ENCODE data around the gene EIF3D. TPM values are rescaled to one million over a fixed set of nuclear protein-coding genes. Genes with fewer than 3 reads are reported as not detected.
A peak's percentile ranks its signal among the peaks of the same experiment; 100 is the strongest.

The EIF3D gene
- total RNA-seq, 1 experiment from 2014 or later, result 481 TPM

- H3K9ac ChIP-seq (ENCODE audit: low read length), result no peak overlapping the region
- no peaks in the 10 kb centered on the region for H3K9me2 ChIP-seq (replicated peaks; ENCODE audit: insufficient read depth, low read length)
- H3K4me1 ChIP-seq (ENCODE audit: low read length), result peaks cover 16% of the 10 kb centered on the region
- no peak overlapping the region for H2AFZ ChIP-seq (ENCODE audit: low read length)
- H3K4me2 ChIP-seq (ENCODE audit: low read depth, low read length, poor library complexity, severe bottlenecking), result no peak overlapping the region
- no peak overlapping the region for H3K4me3 ChIP-seq (ENCODE audit: low read length)
- H3K9me3 ChIP-seq (ENCODE audit: low read length), result no peaks in the 10 kb centered on the region
- H3K27me3 ChIP-seq (ENCODE audit: low read length), result no peaks in the 10 kb centered on the region
- peaks cover 21% of the 10 kb centered on the region for H4K20me1 ChIP-seq (ENCODE audit: insufficient read depth, low read depth, low read length)
- 0 out of 2 replicates have a peak, but pooled peaks cover 3% of the 10 kb centered on the region for H3K79me2 ChIP-seq (ENCODE audit: low read length)
- DNase-seq, result no peak
- H3K27ac ChIP-seq (ENCODE audit: low read length), result no peak overlapping the region
- H3K36me3 ChIP-seq (ENCODE audit: insufficient read depth, low read length), result peaks cover 40% of the 10 kb centered on the region
Measured at GRCh38 chr22:36510384-36510783, 18.6 kb downstream of the EIF3D start.

GRCh38 chr22:36507518-36508010 lies 21.4 kb downstream of the EIF3D start:
- H3K27me3 ChIP-seq (ENCODE audit: low read length), result no peaks in the 10 kb centered on the region
- peaks cover 19% of the 10 kb centered on the region for H3K36me3 ChIP-seq (ENCODE audit: insufficient read depth, low read length)
- peak overlapping the region; percentile 62; the same call in 1 of the 2 replicates for H3K4me3 ChIP-seq (ENCODE audit: low read length)
- H3K79me2 ChIP-seq (ENCODE audit: low read length), result 0 out of 2 replicates have a peak, but pooled peaks cover 3% of the 10 kb centered on the region
- H2AFZ ChIP-seq (ENCODE audit: low read length), result no peak overlapping the region
- DNase-seq, result no peak
- H4K20me1 ChIP-seq (ENCODE audit: insufficient read depth, low read depth, low read length), result peaks cover 10% of the 10 kb centered on the region
- H3K27ac ChIP-seq (ENCODE audit: low read length), result no peak overlapping the region
- peak overlapping the region; percentile 54 for H3K9ac ChIP-seq (ENCODE audit: low read length)
- H3K9me3 ChIP-seq (ENCODE audit: low read length), result no peaks in the 10 kb centered on the region
- H3K4me1 ChIP-seq (ENCODE audit: low read length), result peaks cover 16% of the 10 kb centered on the region
- H3K4me2 ChIP-seq (ENCODE audit: low read depth, low read length, poor library complexity, severe bottlenecking), result peak overlapping the region; percentile 59
- H3K9me2 ChIP-seq (replicated peaks; ENCODE audit: insufficient read depth, low read length), result no peaks in the 10 kb centered on the region

- no peaks in the 10 kb centered on the region for H3K9me3 ChIP-seq (ENCODE audit: low read length)
- H4K20me1 ChIP-seq (ENCODE audit: insufficient read depth, low read depth, low read length), result peaks cover 5% of the 10 kb centered on the region; the same call in 1 of the 2 replicates
- no peak within 1 kb of the TSS for H3K27ac ChIP-seq (ENCODE audit: low read length)
- H3K4me1 ChIP-seq (ENCODE audit: low read length), result peaks cover 16% of the 10 kb centered on the region
- H3K9ac ChIP-seq (ENCODE audit: low read length), result peak within 1 kb of the TSS; percentile 54
- H3K36me3 ChIP-seq (ENCODE audit: insufficient read depth, low read length), result peaks cover 13% of the 10 kb centered on the region
- H3K79me2 ChIP-seq (ENCODE audit: low read length), result 0 out of 2 replicates have a peak, but pooled peaks cover 3% of the 10 kb centered on the region
- H3K4me2 ChIP-seq (ENCODE audit: low read depth, low read length, poor library complexity, severe bottlenecking), result peak within 1 kb of the TSS; percentile 59
- DNase-seq, result peak; percentile 93
- H3K27me3 ChIP-seq (ENCODE audit: low read length), result no peaks in the 10 kb centered on the region
- peak within 1 kb of the TSS; percentile 62 for H3K4me3 ChIP-seq (ENCODE audit: low read length)
- no peaks in the 10 kb centered on the region for H3K9me2 ChIP-seq (replicated peaks; ENCODE audit: insufficient read depth, low read length)
- H2AFZ ChIP-seq (ENCODE audit: low read length), result no peak within 1 kb of the TSS
Measured at GRCh38 chr22:36506637-36507517, 22.1 kb downstream of the EIF3D start, which contains the start of gene FOXRED2. Gene FOXRED2, minus strand, starts transcription at chr22:36507040. Its CDS starts 618 bp downstream, at chr22:36506422.

- H3K27ac ChIP-seq (ENCODE audit: low read length), result no peak overlapping the region
- H3K4me1 ChIP-seq (ENCODE audit: low read length), result peaks cover 16% of the 10 kb centered on the region
- H3K79me2 ChIP-seq (ENCODE audit: low read length), result 0 out of 2 replicates have a peak, but pooled peaks cover 3% of the 10 kb centered on the region
- no peak for DNase-seq
- H3K9ac ChIP-seq (ENCODE audit: low read length), result peak overlapping the region; percentile 54
- peaks cover 8% of the 10 kb centered on the region for H3K36me3 ChIP-seq (ENCODE audit: insufficient read depth, low read length)
- H3K9me3 ChIP-seq (ENCODE audit: low read length), result no peaks in the 10 kb centered on the region
- H4K20me1 ChIP-seq (ENCODE audit: insufficient read depth, low read depth, low read length), result peaks cover 3% of the 10 kb centered on the region; the same call in 1 of the 2 replicates
- H3K4me3 ChIP-seq (ENCODE audit: low read length), result peak overlapping the region; percentile 62
- peak overlapping the region; percentile 59 for H3K4me2 ChIP-seq (ENCODE audit: low read depth, low read length, poor library complexity, severe bottlenecking)
- no peak overlapping the region for H2AFZ ChIP-seq (ENCODE audit: low read length)
- no peaks in the 10 kb centered on the region for H3K27me3 ChIP-seq (ENCODE audit: low read length)
- H3K9me2 ChIP-seq (replicated peaks; ENCODE audit: insufficient read depth, low read length), result no peaks in the 10 kb centered on the region
Measured at GRCh38 chr22:36505998-36506635, 22.8 kb downstream of the EIF3D start.

- H3K27ac ChIP-seq (ENCODE audit: low read length), result no peak overlapping the region
- no peaks in the 10 kb centered on the region for H3K9me3 ChIP-seq (ENCODE audit: low read length)
- no peaks in the 10 kb centered on the region for H3K36me3 ChIP-seq (ENCODE audit: insufficient read depth, low read length)
- no peak overlapping the region for H3K4me3 ChIP-seq (ENCODE audit: low read length)
- no peak for DNase-seq
- H3K4me2 ChIP-seq (ENCODE audit: low read depth, low read length, poor library complexity, severe bottlenecking), result no peak overlapping the region
- H4K20me1 ChIP-seq (ENCODE audit: insufficient read depth, low read depth, low read length), result no peaks in the 10 kb centered on the region
- H3K9me2 ChIP-seq (replicated peaks; ENCODE audit: insufficient read depth, low read length), result no peaks in the 10 kb centered on the region
- no peaks in the 10 kb centered on the region for H3K27me3 ChIP-seq (ENCODE audit: low read length)
- no peak overlapping the region for H3K9ac ChIP-seq (ENCODE audit: low read length)
- H2AFZ ChIP-seq (ENCODE audit: low read length), result no peak overlapping the region
- H3K4me1 ChIP-seq (ENCODE audit: low read length), result peaks cover 14% of the 10 kb centered on the region
- no peaks in the 10 kb centered on the region for H3K79me2 ChIP-seq (ENCODE audit: low read length)
Measured at GRCh38 chr22:36497910-36498665, 30.9 kb downstream of the EIF3D start.

- Histone ChIP-seq H3K27ac (ENCODE audit: low read length) (peak overlapping the region; percentile 48), H3K4me2 (ENCODE audit: low read depth, low read length, poor library complexity, severe bottlenecking) (peak overlapping the region; percentile 56), H2AFZ (ENCODE audit: low read length) (peak overlapping the region; percentile 72; the same call in 1 of the 2 replicates), H3K4me3 (ENCODE audit: low read length) (peak overlapping the region; percentile 13; the same call in 1 of the 2 replicates), H3K27me3 (ENCODE audit: low read length) (no peaks in the 10 kb centered on the region), H3K36me3 (ENCODE audit: insufficient read depth, low read length) (no peaks in the 10 kb centered on the region), H3K9me2 (replicated peaks; ENCODE audit: insufficient read depth, low read length) (no peaks in the 10 kb centered on the region), H3K4me1 (ENCODE audit: low read length) (peaks cover 29% of the 10 kb centered on the region), H3K9ac (ENCODE audit: low read length) (peak overlapping the region; percentile 35), H3K9me3 (ENCODE audit: low read length) (no peaks in the 10 kb centered on the region), H3K79me2 (ENCODE audit: low read length) (no peaks in the 10 kb centered on the region), H4K20me1 (ENCODE audit: insufficient read depth, low read depth, low read length) (no peaks in the 10 kb centered on the region)
- DNase-seq, result peak; percentile 84
Measured at GRCh38 chr22:36493690-36494110, 35.3 kb downstream of the EIF3D start.

GRCh38 chr22:36492109-36492508 lies 36.9 kb downstream of the EIF3D start:
- DNase-seq, result no peak
- Histone ChIP-seq H3K9me3 (ENCODE audit: low read length) (no peaks in the 10 kb centered on the region), H3K27me3 (ENCODE audit: low read length) (no peaks in the 10 kb centered on the region), H3K4me2 (ENCODE audit: low read depth, low read length, poor library complexity, severe bottlenecking) (no peak overlapping the region), H3K36me3 (ENCODE audit: insufficient read depth, low read length) (peaks cover 3% of the 10 kb centered on the region; the same call in 1 of the 2 replicates), H4K20me1 (ENCODE audit: insufficient read depth, low read depth, low read length) (no peaks in the 10 kb centered on the region), H2AFZ (ENCODE audit: low read length) (no peak overlapping the region), H3K4me3 (ENCODE audit: low read length) (no peak overlapping the region), H3K27ac (ENCODE audit: low read length) (no peak overlapping the region), H3K4me1 (ENCODE audit: low read length) (peaks cover 29% of the 10 kb centered on the region), H3K9ac (ENCODE audit: low read length) (no peak overlapping the region), H3K79me2 (ENCODE audit: low read length) (no peaks in the 10 kb centered on the region), H3K9me2 (replicated peaks; ENCODE audit: insufficient read depth, low read length) (no peaks in the 10 kb centered on the region)
